ENCODE measurements around the gene DNAJC6.

- TF ChIP-seq RFX5 (IDR thresholded peaks at IDR 0.05) = no peak
- no peak for TF ChIP-seq CHD2 (IDR thresholded peaks at IDR 0.05; ENCODE audit: low read length, partially characterized antibody)
- no peak for TF ChIP-seq PBX3 (IDR thresholded peaks at IDR 0.05)
Measured at GRCh38 chr1:65445837-65446236, 136.5 kb downstream of the DNAJC6 start.

Data from A549 (cell line).